GM18909 (cell line): Measurements from ENCODE around the gene ZNF438.

Experiments used
- ATAC-seq: cut with Tn5 transposase; IDR thresholded peaks from one replicate; pipeline ENCODE4 v1.9.1; 2021; ENCODE audit warnings: mild to moderate bottlenecking; ENCODE audit not compliant: unreplicated experiment, poor library complexity

The ZNF438 gene

GRCh38 chr10:30832749-30833627, 198.7 kb downstream of the ZNF438 start:
- no peak for ATAC-seq

- no peak for ATAC-seq
These were observed 199.5 kb downstream of the ZNF438 start for GRCh38 chr10:30832001-30832748.

GRCh38 chr10:30831426-30831825, 200.2 kb downstream of the ZNF438 start:
- ATAC-seq = no peak

GRCh38 chr10:30830315-30831230, 201.1 kb downstream of the ZNF438 start:
- no peak for ATAC-seq

GRCh38 chr10:30829901-30830300, 201.8 kb downstream of the ZNF438 start:
- ATAC-seq = no peak

GRCh38 chr10:30828680-30829079, 203.0 kb downstream of the ZNF438 start:
- no peak for ATAC-seq

GRCh38 chr10:30828164-30828563, 203.5 kb downstream of the ZNF438 start:
- no peak for ATAC-seq

GRCh38 chr10:30827531-30828120, 204.0 kb downstream of the ZNF438 start:
- ATAC-seq = no peak

- ATAC-seq = no peak
These were observed 205.0 kb downstream of the ZNF438 start for GRCh38 chr10:30826679-30827078.

GRCh38 chr10:30825495-30825894, 206.2 kb downstream of the ZNF438 start:
- ATAC-seq = no peak

GRCh38 chr10:30825022-30825421, 206.6 kb downstream of the ZNF438 start:
- no peak for ATAC-seq

GRCh38 chr10:30823651-30824050, 208.0 kb downstream of the ZNF438 start:
- ATAC-seq = no peak

- no peak for ATAC-seq
These were observed 208.8 kb downstream of the ZNF438 start for GRCh38 chr10:30822693-30823465.

- no peak for ATAC-seq
These were observed 209.5 kb downstream of the ZNF438 start for GRCh38 chr10:30821994-30822692.

GRCh38 chr10:30821261-30821993, 210.2 kb downstream of the ZNF438 start:
- ATAC-seq = no peak

- no peak for ATAC-seq
These were observed 211.2 kb downstream of the ZNF438 start for GRCh38 chr10:30820261-30820991.
